Esophagus squamous epithelium (tissue), 5 donors: Measurements from ENCODE around the gene PTPRD. TPM values are rescaled to one million over a fixed set of nuclear protein-coding genes. Genes with fewer than 3 reads are reported as not detected.

ENCODE experiments used
- DNase-seq: peaks from one replicate; lab custom pipeline; 2025; lab: John Stamatoyannopoulos, UW
- H3K27ac ChIP-seq, 4 donors: fragments of 200-600 bp; sonication (generic); one replicate each; pipeline ENCODE4 v1.5.1; 2016 to 2019; ENCODE audit warnings: mild to moderate bottlenecking in 1 of 4
- H3K27me3 ChIP-seq, 4 donors: fragments of 200-600 bp; sonication (generic); 1 replicate in 3 of 4; 2 replicates in 1 of 4; pipeline versions ENCODE4 v1.5.1 to v1.6.0; 2017 to 2021; ENCODE audit warnings: antibody characterized with exemption in 1 of 4
- H3K36me3 ChIP-seq, 3 donors: fragments of 200-600 bp; sonication (generic); one replicate each; pipeline ENCODE4 v1.5.1; 2016 to 2019
- H3K4me1 ChIP-seq, 3 donors: fragments of 200-600 bp; sonication (generic); one replicate each; pipeline ENCODE4 v1.5.1; 2017 to 2019
- H3K4me3 ChIP-seq, 4 donors: fragments of 200-600 bp; sonication (generic); 1 replicate in 3 of 4; 2 replicates in 1 of 4; pipeline ENCODE4 v1.5.1; 2016 to 2019; ENCODE audit warnings: mild to moderate bottlenecking in 2 of 4, moderate library complexity in 1 of 4
- H3K9me3 ChIP-seq, 3 donors: fragments of 200-600 bp; sonication (generic); one replicate each; pipeline ENCODE4 v1.5.1; 2016 to 2019
- CTCF ChIP-seq, 6 experiments: fragments of 450-650 bp in 4 of 6; fragments of 200-600 bp in 2 of 6; sonication (generic) in 2 of 6; IDR thresholded peaks; one replicate each; pipeline ENCODE4 v1.5.1; 2016 to 2019; ENCODE audit warnings: antibody characterized with exemption in 6 of 6, mild to moderate bottlenecking in 4 of 6, moderate library complexity in 4 of 6
- POLR2A ChIP-seq, 4 donors: fragments of 450-650 bp; IDR thresholded peaks; one replicate each; pipeline ENCODE4 v1.6.1; 2017; ENCODE audit warnings: antibody characterized with exemption in 4 of 4, mild to moderate bottlenecking in 4 of 4, moderate library complexity in 3 of 4
- WGBS, 2 donors: methylation state at CpG; one replicate each; pipeline ENCODE4 v1.1.5; 2018; 5-methylcytosine and 5-hydroxymethylcytosine counted together
- intact Hi-C: fragments of 100-400 bp; cut with DNase I; formaldehyde crosslinking; loops from one replicate; pipeline ENCODE4 v1.15.0; 2022
- total RNA-seq, 4 donors: library from RNA; depleted of rRNA; stranded (reverse); fragments of >200 nt; gene quantifications; one replicate each; pipeline ENCODE4 v1.1.0, GENCODE V29; 2016
- donor health status: DM: yes; HTN: yes; CAD: no.

The PTPRD gene
- total RNA-seq, 4 donors from 2014 or later: 0.23 to 16.3 (median 6.6) TPM

- no peak overlapping the region for H3K4me3 ChIP-seq
- no peaks in the 10 kb centered on the region for H3K36me3 ChIP-seq
- intact Hi-C loops: no loop called here
- DNase-seq: no peak
- H3K9me3 ChIP-seq: no peaks in the 10 kb centered on the region
- H3K27ac ChIP-seq: no peak overlapping the region
- H3K27me3 ChIP-seq: no peaks in the 10 kb centered on the region
- H3K4me1 ChIP-seq: no peaks in the 10 kb centered on the region
- WGBS, 2 donors: 30 to 75% methylated on average over 1 of the region's 1 CpG
- TF ChIP-seq POLR2A (IDR thresholded peaks at IDR 0.05) (no peak), CTCF (IDR thresholded peaks at IDR 0.05) (no peak)
These were observed 1780.4 kb downstream of the PTPRD start for GRCh38 chr9:8832386-8832785.

- 49 to 58% methylated on average over 2 of the region's 2 CpGs for WGBS, 2 donors
- Histone ChIP-seq H3K4me1 (no peaks in the 10 kb centered on the region), H3K27me3 (no peaks in the 10 kb centered on the region), H3K36me3 (no peaks in the 10 kb centered on the region), H3K27ac (no peak overlapping the region), H3K9me3 (no peaks in the 10 kb centered on the region), H3K4me3 (no peak overlapping the region)
- TF ChIP-seq POLR2A (IDR thresholded peaks at IDR 0.05) (no peak), CTCF (IDR thresholded peaks at IDR 0.05) (no peak)
- no peak for DNase-seq
- intact Hi-C loops: no loop called here
These were observed 1781.2 kb downstream of the PTPRD start for GRCh38 chr9:8831568-8831967.

GRCh38 chr9:8826281-8826680, 1786.5 kb downstream of the PTPRD start:
- no peaks in the 10 kb centered on the region for H3K27me3 ChIP-seq
- TF ChIP-seq POLR2A (IDR thresholded peaks at IDR 0.05) (no peak), CTCF (IDR thresholded peaks at IDR 0.05) (no peak)
- H3K9me3 ChIP-seq: no peaks in the 10 kb centered on the region
- no peaks in the 10 kb centered on the region for H3K36me3 ChIP-seq
- no peak overlapping the region for H3K4me3 ChIP-seq
- intact Hi-C loops: no loop called here
- no peaks in the 10 kb centered on the region for H3K4me1 ChIP-seq
- H3K27ac ChIP-seq: no peak overlapping the region
- DNase-seq: no peak
- 74 to 85% methylated on average over 2 of the region's 2 CpGs for WGBS, 2 donors

GRCh38 chr9:8825585-8826147, 1787.1 kb downstream of the PTPRD start:
- H3K36me3 ChIP-seq: no peaks in the 10 kb centered on the region
- WGBS, 2 donors: 47 to 73% methylated on average over 3 of the region's 3 CpGs
- intact Hi-C loops: no loop called here
- no peaks in the 10 kb centered on the region for H3K4me1 ChIP-seq
- H3K9me3 ChIP-seq: no peaks in the 10 kb centered on the region
- TF ChIP-seq POLR2A (IDR thresholded peaks at IDR 0.05) (no peak), CTCF (IDR thresholded peaks at IDR 0.05) (no peak)
- H3K27me3 ChIP-seq: no peaks in the 10 kb centered on the region
- no peak for DNase-seq
- H3K4me3 ChIP-seq: no peak overlapping the region
- H3K27ac ChIP-seq: no peak overlapping the region

- DNase-seq: no peak
- TF ChIP-seq CTCF (IDR thresholded peaks at IDR 0.05) (no peak), POLR2A (IDR thresholded peaks at IDR 0.05) (no peak)
- intact Hi-C loops: no loop called here
- Histone ChIP-seq H3K27me3 (no peaks in the 10 kb centered on the region), H3K27ac (no peak overlapping the region), H3K4me3 (no peak overlapping the region), H3K9me3 (no peaks in the 10 kb centered on the region), H3K4me1 (no peaks in the 10 kb centered on the region), H3K36me3 (no peaks in the 10 kb centered on the region)
- WGBS, 2 donors: 97 to 98% methylated on average over 4 to 6 of the region's 10 CpGs
These were observed 1789.5 kb downstream of the PTPRD start for GRCh38 chr9:8823131-8823895.
